Stimulated activated CD8-positive, alpha-beta memory T cell treated with anti-CD3 and anti-CD28 coated beads, Interleukin-4, amount 100 ng/mL, for 1 hour (primary cell): ENCODE data around the gene CTSH.

Experiments
- DNase-seq, 2 donors: peaks; one replicate each; pipeline ENCODE4 v3.0.0-alpha.2; 2020; ENCODE audit warnings: low read depth in 2 of 2, low spot score in 1 of 2

The CTSH gene, protein sequence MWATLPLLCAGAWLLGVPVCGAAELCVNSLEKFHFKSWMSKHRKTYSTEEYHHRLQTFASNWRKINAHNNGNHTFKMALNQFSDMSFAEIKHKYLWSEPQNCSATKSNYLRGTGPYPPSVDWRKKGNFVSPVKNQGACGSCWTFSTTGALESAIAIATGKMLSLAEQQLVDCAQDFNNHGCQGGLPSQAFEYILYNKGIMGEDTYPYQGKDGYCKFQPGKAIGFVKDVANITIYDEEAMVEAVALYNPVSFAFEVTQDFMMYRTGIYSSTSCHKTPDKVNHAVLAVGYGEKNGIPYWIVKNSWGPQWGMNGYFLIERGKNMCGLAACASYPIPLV

DNA sequence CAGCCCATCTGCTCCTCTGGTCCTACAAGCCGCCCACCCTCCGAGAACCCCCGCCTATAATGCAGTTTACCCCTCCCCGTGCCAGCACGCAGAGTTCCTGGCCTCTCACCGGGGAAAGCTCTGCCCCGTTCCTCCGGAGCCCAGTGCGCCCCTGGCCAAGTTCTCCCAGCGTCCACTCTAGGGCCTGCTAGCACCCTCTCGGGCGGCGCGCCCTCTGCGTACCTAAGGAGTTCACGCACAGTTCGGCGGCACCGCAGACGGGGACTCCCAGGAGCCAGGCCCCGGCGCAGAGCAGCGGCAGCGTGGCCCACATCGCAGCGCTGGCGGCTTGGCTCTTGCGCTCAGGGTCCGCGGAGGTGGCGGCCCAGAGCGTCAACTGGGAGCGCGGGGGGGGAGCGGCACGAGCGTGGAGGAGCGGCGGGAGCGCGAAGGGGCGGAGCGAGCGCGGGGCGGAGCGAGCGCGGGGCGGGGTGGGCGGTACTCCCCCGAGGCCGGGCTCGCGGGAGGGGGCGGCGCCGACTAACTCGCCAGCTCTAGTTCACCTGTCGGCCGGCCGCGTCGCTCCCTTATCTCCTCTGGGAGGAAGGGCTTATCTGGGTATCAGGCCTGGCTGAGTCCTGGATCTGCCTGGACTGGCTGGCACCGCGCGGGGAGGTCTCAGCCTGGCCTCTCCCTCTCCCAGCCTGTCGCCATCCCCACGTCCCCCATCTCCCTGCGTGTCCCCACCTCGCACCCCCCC, at the start of gene CTSH:
Gene CTSH (minus strand): TSS at position 378 of the 739 bp plus-strand sequence. CDS start 65 bp downstream, at position 313.
- DNase-seq, result peak; percentile 33 to 38

DNA sequence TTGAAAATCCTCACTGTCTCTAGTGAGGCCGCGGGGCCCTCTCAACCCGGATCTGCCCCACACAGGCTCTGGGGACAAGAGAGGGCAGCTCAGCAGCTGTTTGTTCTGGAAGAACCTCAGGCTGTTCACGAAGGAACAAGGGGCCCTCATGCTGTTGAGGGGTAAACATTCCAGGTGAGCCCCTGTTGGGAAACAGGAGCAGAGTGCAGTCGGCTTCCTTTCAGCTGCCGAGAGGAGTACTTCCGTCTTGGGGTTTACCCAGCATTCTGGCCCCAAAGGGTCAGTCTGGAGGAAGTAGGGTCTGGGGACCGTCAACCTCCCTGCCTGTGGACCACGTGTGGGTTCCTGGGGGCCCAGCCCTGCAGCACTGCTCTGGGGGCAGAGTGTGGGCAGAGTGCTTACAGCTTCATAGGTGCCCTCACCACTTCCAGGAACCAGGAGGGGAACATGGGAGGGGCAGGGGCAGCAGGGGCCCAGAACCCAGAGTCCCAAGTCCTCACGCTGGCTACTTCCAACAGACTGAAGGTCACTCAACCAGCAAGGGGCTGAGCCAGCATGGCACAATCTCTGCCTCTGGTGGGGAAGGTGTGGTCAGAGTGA, 49.2 kb upstream of the CTSH start:
- DNase-seq, result no peak

DNA sequence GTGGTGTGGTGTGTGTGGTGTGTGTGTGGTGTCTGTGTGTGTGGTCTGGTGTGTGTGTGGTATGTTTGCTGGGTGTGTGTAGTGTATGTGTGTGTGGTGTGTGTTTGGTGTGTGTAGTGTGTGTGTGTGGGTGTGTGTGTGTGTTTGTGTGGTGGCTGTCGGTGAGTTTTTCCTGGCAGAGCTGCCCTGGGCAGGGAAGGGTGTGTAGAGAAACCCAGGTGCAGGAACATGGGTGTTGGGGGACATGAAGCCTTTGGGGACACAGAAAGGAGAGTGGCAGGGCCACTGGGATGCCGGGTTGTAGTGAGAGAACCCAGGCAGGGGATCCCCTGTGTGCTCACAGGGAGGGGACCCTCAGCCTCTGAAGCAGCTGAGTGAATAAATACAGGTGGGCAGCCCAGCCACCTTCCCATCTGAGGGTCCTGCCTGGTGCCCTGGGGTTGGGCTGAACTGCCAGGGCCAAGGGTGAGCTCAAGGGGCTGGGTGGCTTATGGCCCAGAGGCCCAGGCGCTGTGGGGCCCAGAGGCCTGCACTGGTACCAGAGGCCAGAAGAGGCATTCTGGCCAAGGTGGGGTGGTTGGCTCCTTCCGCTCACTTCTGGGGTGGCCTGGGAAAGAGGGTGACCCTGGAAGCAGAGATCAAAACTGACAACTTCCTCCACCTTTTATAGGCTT, 48.5 kb upstream of the CTSH start:
- no peak for DNase-seq

DNA sequence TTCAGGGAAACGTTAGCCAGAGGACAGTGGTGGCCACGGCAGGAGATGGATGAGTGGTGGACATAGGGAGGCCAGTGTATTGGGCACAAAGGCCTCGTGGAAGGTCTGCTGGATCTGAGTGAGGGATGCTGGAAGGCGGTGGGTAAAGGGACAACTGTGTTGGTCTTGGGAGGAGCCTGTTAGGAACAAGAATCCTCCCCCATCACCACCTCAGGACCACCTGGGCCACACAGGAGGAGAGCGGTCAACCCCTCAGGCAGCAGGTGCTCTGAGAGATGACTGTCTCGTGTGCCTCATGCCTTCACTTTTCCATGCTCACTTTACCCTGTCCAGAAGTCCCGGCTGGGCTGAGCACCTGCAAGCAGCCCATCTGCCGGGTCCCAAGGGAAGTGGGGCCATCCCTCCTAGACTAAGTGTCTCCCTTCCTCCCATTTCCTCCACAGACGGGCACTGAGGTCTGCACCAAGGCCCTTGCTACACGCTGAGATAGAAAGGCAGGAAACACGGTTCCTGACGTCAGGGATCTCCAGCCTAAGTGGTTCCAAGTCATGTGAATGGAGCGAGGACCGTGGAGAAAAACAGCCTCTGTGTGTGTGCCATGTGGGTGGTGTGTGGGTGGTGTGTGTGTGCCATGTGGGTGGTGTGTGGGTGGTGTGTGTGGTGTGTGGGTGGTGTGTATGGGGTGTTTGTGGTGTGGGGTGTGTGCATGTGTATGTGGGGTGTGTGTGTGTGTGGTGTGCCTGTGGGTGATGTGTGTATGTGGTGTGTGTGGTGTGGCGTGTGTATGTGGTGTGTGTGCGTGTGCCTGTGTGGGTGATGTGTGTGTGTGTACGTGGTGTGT, 47.8 kb upstream of the CTSH start:
- no peak for DNase-seq

DNA sequence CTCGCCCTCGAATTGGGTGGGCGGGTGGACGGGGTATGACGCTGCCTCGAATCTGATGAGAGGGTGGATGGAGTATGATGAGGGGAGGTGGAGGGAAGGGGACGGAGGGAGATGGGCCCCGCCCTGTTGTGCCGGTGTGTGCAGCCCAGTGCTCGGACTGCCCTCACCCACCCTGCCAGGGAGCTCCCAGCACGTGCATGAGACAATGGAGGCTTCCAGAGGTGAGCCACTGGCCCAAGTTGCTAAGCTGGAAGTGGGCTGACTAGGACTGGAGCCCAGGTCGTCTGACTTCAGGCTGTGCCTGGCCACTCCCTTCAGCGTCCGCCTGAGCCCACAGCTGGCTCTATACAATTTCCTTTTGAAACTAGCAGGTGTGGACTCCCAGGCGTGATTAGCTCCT, 47.0 kb upstream of the CTSH start:
- no peak for DNase-seq

DNA sequence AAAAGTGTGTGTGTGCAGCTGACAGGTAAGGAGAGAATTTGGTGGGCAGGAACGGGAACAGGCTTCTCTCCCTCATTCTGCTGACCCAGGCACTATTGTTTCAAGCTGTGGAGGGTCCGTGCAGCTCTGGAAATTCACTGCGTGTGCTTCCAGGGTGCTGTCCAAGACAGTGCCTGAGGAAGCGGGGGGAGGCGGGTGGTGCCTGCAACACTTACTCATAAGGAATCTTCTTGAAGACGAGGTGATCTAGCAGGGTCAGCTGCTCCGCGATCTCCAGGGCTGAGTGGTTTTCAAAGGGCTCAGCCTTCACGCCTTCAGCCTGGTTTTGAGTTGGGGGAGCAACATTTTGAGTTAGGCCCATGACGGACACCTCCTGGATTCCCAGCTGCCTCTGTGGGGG, 46.6 kb upstream of the CTSH start:
- no peak for DNase-seq

DNA sequence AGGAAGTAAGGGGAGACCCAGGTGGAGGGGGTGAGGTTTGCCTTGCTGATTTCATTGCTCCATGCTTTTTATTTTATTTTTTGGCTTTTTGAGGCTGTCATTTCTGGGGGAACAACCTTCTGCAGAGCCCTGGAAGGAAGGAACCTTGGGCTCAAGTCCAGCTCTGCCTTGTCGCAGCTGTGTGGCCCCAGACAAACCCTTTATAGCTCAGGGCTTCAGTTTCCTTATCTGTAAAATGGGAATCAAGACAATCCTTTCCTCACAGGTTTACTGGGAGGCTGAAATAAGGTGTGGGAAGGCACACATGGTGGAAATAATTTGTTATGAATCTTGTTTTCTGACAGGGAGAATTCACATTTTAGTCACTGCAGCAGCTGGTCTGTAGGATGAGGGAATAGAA, 45.4 kb upstream of the CTSH start:
- no peak for DNase-seq

DNA sequence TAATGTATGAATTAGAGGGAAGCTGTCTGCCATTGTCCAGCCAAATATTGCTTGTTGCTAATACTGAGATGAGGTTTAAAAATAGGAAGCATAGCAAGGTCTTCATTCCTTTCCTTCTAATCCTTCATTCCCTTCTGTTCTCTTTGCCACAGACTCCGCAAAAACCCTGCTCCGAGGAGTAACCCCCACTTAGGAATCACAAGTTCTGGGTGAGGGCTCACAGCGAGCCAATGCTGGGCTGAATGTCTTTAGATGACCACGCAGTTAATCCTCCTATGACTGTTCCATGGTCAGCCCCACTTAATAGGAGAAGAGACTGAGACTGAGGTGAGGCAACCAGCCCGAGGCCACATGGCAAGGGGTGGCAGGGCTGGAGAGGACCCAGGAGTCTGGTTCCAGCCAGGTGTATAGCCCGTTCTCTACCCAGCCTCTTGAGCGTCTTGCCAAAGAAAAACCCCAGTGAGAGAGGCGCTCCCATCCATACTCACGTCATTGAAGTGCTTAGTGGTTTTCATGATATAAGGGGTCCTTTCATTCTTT, 44.9 kb upstream of the CTSH start:
- no peak for DNase-seq

DNA sequence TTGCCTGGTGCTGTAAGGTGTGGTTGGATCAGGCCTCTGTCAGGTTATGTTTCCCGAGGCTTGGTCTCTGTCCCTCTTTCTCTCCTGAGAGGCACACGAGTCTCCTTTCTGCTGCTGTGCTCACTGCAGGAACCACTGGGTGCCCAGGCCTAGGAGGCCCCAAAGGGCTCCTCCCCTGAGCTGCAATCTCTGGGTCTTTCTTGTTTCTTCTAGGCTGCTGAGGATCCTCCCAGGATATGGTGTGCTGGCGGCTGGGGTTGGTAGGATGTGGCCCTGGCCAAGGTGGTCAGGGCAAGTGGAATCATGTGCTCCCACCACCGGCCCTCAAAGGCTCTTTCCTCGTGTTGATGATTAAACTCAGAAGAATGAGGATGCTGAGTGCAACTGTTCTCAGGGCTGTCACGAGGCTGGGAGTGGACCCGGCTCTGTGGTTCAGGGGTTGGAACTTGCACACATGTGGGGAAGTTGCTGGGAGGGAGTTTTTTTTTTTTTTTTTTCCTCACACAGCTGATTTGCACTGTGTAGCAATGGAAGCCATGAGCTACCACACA, 43.6 kb upstream of the CTSH start:
- no peak for DNase-seq

DNA sequence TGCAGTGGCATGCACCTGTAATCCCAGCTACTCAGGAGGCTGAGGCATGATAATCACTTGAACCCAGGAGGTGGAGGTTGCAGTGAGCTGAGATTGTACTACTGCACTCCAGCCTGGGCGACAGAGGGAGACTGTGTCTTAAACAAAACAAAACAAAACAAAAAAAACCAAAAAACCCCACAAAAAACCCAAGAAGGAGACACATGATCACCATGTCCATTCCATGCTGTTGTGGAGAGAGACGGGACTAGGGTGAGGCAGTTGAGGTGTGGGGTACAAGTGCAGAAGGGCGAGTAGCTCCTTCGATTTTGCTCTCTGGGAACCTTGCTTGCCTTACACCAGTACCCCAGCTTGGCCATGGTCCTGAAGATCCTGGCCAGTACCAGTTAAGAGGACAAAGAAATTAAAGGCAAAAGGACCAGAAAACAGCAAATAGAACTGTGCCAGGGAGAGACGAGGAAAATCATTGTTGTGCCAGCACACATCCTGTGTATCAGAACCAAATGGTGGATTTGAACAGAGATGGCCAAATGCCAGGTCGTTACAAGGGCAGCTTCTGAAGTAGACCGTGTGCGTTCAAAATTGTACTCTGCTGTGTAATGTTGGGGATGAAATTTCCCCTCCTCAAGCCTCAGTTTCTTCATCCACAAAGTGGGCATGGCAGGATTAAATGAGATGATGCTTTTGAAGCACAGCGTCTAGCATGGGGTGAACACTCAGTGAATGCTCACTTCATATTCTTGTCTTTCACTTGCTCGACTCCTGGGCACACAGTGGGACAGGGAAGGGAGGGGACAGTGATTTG, 42.9 kb upstream of the CTSH start:
- no peak for DNase-seq

DNA sequence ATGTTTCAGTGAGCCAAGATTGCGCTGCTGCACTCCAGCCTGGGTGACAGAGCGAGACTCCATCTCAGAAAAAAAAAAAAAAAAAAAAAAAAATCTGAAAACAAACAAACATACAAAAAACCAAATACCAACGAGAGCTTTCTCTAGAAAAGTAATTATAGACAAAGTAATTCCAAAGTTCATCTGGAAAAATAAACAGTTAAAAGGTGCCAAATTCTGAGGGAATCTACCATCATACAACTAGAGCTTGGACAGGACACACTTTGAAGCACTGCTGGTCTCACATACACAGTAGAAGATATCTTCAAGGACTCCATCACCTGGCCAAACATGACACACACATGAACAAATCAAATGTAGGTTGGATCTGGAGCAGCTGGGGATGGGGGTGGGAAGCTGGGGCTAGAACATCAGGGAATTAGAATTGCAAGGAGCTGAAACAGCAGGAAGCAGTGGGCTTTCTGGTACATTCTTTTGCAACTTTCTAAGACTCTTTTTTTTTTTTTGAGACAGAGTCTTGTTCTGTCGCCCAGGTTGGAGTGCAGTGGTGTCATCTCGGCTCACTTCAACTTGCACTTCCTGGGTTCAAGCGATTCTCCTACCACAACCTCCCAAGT, 41.1 kb upstream of the CTSH start:
- no peak for DNase-seq

DNA sequence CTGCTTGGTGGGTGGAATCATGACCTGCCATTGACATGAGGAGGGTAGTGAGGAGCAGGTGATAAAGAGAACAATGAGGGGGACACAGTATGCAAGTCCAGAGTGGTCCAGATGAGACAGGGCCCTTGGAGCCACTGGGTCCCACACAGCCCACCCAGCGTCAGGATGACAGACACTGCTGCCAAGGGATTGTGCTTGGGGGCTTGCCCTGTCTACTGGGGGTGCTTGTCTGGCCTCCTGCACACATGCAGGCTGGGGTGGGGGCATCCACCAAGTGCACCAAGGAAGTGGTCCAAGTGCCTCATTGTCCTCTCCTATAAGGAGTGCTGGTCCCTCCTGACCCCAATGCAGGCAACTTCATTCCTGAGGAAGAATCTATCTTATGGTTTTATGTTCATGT, 39.2 kb upstream of the CTSH start:
- DNase-seq, result no peak

DNA sequence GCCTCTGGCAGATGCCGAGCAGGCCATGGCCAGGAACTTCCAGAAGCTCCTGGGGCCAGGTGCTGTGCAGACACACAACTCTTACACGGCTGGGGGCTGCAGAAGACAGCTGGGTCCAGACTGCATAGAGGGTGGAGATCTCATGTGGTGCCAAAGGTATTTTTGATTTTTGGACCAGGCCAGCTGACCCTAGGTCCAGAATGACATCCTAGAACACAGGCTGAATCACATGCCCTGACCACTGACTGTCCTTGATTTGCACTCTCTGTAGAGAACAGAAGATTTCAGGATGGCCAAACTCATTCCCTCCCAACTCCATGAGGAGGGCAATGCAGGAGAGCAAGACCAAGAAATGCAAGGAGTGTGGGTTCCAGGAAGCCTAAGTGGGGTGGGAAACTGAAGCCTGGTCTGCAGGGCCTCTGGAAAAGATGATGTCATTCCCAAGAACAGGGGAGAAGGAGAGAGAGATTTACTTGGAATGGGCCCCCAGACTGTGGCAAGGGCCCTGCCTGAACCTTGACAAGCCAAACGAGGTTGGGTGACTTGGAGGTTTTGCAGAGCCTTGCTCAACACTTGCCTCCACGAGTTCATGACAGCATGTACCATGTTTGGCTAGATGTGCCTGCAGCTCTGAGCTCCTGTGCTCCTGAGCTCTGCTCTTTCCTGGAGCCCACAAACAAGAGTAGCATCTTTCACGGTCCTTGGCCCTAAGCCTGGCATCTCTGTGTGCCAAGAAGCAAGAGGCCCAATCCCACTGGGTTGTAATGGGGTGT, 38.5 kb upstream of the CTSH start:
- no peak for DNase-seq

DNA sequence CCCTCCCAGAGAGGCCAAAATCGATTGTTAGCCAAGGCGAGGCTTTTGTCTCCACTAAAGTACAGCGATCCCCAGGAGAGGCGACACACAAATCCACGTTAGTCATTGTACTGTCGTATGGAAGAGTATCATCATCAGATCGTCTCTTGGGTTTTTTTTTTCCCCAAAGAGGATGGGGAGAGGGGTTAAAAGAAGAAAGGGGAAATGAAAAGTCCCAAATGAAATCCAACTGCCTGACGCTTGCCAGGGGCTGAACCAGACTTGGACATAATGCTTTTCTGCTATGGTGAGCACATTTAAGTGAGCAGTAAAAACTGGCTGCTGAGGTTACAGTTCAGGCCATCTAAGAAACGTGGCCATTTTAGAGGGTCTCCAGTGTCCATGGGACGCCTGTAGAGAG, 37.9 kb upstream of the CTSH start:
- no peak for DNase-seq

DNA sequence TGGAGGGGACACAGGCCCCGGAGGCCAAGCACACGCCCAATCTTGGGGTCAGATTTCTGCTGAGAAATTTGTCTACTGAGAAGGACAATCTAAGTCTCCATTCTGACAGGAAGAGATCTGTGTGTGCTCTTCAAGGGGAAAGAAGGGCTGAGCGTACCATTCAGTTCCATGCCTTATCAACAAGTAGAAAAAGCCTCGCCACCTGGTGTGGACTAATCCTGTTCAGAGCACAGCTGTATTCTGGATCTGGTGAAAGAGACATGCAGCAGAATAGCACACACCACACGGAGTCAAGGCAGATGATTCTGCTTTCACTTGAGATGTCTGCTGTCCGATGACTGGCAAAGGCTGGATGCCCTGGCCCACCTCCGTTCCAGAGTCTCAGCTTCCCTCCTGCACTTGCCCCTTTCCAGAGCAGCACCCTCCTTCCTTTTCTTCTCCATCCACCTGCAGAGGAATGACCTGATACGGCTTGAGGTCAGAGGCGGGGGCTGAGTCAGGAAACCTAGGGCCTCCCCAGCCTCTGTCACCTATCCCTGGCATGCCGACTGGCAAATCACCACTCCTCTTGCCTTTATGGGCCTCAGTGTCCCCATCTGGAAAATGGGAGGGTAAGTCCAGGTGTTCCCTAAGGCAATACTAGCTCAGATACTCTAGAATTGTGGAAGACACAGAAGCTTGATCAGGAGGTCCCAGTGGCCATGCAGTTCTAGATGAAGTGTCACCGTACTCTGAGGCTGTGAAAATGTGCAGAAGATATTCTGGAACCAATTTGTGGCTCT, 36.9 kb upstream of the CTSH start:
- DNase-seq, result no peak

DNA sequence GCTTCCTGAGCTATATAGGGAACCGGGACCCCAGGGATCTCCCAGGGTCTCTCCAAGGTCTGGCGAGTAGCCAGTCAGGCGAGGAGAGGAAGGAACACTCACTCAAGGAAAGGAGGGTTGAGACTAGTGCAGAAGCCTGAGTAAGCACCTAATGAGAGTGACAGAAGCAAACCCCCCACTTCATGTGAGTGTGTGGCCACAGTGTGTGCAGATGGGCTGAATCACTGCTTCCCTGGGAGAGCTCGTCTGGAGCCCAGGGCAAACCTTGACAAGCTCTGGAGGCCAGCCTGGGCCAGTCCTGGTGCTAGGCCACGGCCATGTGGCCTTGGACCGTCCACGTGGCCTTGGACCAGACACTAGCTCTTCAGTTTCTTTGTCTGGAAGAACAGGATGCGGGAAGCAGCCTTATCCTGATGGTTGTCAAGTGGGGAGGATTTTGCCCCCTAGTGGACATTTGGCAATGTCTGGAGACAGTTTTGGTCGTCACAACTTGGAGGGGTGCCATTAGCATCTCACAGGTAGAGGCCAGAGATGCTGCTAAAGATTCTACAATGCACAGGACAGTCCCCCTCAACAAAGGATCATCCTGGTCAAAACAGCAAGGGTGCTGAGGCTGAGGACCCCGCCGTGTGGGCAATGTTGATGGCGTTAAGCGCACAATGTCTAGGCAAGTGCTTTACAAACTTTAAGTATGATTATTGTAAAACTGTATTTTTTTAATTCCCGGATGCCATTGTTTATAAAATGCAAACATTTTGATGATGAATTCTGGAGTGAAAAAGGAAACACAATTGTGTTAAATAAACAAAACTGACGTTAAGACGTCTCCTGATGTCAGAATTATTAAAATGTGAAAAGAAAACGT, 34.8 kb upstream of the CTSH start:
- DNase-seq, result no peak
